ENCODE measurements around the gene SNX3. TPM values are rescaled to one million over a fixed set of nuclear protein-coding genes. Genes with fewer than 3 reads are reported as not detected.

The SNX3 gene
- total RNA-seq, 2 experiments from 2014 or later = 62.5 to 68.4 TPM

DNA sequence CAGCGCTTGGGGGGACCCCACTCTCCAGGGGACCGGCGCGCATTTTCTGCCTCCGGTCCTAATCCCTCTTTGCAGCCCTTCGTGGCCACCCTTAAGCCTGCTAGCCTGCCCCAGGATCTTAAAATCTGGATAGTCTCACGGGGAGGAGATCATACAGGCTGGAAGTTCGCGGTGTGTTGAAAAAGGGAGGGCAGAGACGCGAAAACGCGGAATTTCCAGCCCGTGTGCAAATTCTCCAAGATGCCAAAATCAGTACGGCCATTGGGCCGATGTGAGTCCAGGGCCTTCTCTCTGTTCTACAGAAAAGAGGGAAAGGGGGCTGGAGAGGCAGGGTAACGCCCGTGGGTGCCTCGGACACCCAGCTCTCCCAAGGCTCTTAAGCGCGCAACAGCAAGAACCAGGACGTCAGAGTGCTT lies 85.7 kb downstream of the SNX3 start:
- intact Hi-C loops (cut with micrococcal nuclease) = no loop called here
- POLR2A ChIA-PET = interaction anchor here (0.5 to 1.3 kb wide), 3 partner anchors 10 to 86 kb away, joined by 3 to 4 read pairs (median 3); partner anchors contain the start of gene NR2E1
- CTCF ChIA-PET = interaction anchor here (0.6 to 1.3 kb wide), 3 partner anchors 60 to 316 kb away, joined by 3 to 4 read pairs (median 3); no protein-coding TSS in a partner anchor
- DNase-seq (no peak), ATAC-seq (no peak)
- Mint-ChIP-seq H3K27me3 (peaks cover 82% of the 10 kb centered on the region), H3K4me1 (ENCODE audit: low read depth) (peaks cover 21% of the 10 kb centered on the region), H3K9me3 (no peaks in the 10 kb centered on the region), H3K4me3 (peak overlapping the region; percentile 26), H3K36me3 (ENCODE audit: low read depth) (no peaks in the 10 kb centered on the region), H3K27ac (no peak overlapping the region)
- TF ChIP-seq, protein P1, sequence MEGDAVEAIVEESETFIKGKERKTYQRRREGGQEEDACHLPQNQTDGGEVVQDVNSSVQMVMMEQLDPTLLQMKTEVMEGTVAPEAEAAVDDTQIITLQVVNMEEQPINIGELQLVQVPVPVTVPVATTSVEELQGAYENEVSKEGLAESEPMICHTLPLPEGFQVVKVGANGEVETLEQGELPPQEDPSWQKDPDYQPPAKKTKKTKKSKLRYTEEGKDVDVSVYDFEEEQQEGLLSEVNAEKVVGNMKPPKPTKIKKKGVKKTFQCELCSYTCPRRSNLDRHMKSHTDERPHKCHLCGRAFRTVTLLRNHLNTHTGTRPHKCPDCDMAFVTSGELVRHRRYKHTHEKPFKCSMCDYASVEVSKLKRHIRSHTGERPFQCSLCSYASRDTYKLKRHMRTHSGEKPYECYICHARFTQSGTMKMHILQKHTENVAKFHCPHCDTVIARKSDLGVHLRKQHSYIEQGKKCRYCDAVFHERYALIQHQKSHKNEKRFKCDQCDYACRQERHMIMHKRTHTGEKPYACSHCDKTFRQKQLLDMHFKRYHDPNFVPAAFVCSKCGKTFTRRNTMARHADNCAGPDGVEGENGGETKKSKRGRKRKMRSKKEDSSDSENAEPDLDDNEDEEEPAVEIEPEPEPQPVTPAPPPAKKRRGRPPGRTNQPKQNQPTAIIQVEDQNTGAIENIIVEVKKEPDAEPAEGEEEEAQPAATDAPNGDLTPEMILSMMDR (IDR thresholded peaks at IDR 0.05) = no peak

DNA sequence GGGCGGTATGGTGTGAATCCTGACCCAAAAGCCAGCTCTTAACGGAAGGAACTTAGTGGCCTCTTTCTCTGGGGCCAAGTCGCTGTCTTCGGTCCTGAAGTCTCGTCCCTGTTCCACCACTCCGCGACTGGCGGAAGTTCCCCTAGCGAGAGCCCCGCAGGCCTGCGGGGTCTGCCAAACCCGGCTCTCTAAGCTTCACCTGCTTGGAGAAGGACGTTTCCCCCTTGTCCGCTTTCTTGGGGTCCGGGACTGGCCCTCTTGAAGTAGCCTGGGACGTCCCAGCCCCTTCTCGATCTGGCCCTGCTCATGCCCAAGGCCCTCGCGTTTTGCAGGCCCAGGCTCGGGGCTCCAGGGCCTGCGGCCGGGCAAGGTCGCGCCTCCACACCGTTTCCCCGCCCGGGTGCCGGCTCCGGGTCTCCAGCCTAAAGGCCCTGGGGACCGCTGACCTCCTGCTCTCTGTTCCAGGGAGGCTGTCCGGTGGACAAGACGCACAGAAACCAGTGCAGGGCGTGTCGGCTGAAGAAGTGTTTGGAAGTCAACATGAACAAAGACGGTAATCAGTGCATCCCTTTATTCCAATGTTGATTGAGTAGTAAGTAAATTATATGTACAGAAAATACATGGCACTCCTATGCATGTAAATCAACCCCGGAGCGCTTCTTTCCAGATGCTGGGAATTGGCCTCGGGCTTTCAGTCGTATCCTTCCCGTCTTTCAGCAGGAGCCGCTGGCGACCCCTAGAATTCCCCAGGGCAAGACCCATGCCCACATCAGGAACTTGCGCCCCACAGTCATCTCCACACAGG lies 86.3 kb downstream of the SNX3 start:
- TF ChIP-seq, protein P1 (IDR thresholded peaks at IDR 0.05) = no peak
- intact Hi-C loops (cut with micrococcal nuclease) = no loop called here
- ChIA-PET POLR2A (interaction anchor here (1.1 to 1.2 kb wide), 2 partner anchors 9 to 10 kb away, joined by 3 to 4 read pairs; partner anchors contain the start of gene NR2E1), CTCF (interaction anchor here (0.6 to 1.3 kb wide), 4 partner anchors 9 to 317 kb away, joined by 3 to 4 read pairs (median 3); partner anchors contain the start of gene NR2E1)
- DNase-seq = peak; percentile 66
- H3K4me3 Mint-ChIP-seq = no peak overlapping the region
- H3K9me3 Mint-ChIP-seq = no peaks in the 10 kb centered on the region
- ATAC-seq = peak; percentile 67
- H3K4me1 Mint-ChIP-seq (ENCODE audit: low read depth) = peaks cover 24% of the 10 kb centered on the region
- H3K27me3 Mint-ChIP-seq = peaks cover 83% of the 10 kb centered on the region
- H3K36me3 Mint-ChIP-seq (ENCODE audit: low read depth) = no peaks in the 10 kb centered on the region
- H3K27ac Mint-ChIP-seq = no peak overlapping the region

DNA sequence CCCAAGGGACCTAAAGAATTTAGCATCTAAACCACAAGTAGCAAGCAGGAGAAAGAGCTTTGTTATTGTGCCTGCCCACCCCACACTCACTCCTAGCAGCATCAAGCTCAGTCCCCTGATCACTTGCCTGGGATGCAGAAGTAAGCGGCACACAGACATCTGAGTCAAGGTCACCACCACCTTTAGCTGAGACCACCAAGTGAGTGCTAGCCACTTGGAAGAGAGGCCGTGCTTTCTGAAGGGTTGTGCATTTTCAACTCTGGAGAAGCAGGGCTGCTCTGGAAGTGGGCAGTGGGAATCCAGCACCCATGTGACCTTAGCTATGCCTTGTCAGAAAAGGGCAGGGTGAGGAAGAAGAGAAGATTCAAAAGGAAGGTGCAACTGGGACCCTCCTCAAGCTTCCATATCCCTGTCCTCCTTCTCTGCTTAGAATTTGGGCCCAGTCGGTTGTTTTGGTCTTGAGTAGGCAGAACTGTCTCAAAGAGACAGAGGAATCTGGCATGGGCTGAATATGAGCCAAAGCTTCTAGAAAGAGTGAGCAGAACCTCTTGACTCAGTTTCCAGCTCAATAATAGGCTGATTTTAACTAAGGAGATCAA lies 88.8 kb downstream of the SNX3 start:
- H3K4me3 Mint-ChIP-seq = no peak overlapping the region
- POLR2A ChIA-PET = no interaction called here
- no peak overlapping the region for H3K27ac Mint-ChIP-seq
- TF ChIP-seq, protein P1 (IDR thresholded peaks at IDR 0.05) = no peak
- ATAC-seq = no peak
- H3K4me1 Mint-ChIP-seq (ENCODE audit: low read depth) = peaks cover 40% of the 10 kb centered on the region
- DNase-seq = no peak
- intact Hi-C loops (cut with micrococcal nuclease) = no loop called here
- H3K9me3 Mint-ChIP-seq = no peaks in the 10 kb centered on the region
- peaks cover 85% of the 10 kb centered on the region for H3K27me3 Mint-ChIP-seq
- CTCF ChIA-PET = interaction anchor here (1.0 to 1.4 kb wide), 3 partner anchors 9 to 319 kb away, joined by 3 to 4 read pairs (median 3); no protein-coding TSS in a partner anchor
- no peaks in the 10 kb centered on the region for H3K36me3 Mint-ChIP-seq (ENCODE audit: low read depth)

DNA sequence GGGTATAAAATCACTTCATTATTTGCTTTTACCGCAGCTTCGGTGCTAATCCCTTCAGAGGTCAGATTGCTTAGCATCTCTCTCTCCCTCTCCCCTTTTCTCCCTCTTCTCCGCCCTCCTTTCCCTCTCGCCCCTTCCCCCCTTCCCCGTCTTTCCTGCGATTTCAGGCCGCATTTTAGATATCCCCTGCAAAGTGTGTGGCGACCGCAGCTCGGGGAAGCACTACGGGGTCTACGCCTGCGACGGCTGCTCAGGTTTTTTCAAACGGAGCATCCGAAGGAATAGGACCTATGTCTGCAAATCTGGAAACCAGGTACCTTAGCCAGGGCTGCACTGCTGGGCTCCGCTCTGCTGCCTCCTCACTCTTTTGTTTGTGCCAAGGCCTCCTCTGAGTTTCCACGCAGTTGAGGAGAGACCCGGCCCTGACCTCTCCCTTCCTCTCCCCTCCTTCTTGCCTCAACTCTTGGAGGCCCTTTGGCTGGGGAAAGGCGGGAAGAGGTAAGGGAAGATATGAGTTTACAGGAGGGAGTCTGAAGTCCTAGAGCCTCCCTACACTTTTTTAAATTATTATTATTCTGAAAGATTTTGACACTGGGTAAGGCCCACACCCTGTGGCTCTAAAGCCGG lies 89.4 kb downstream of the SNX3 start:
- no peak overlapping the region for H3K27ac Mint-ChIP-seq
- H3K9me3 Mint-ChIP-seq = no peaks in the 10 kb centered on the region
- TF ChIP-seq, protein P1 (IDR thresholded peaks at IDR 0.05) = no peak
- ChIA-PET POLR2A (no interaction called here), CTCF (interaction anchor here (1.0 to 1.4 kb wide), 3 partner anchors 8 to 320 kb away, joined by 3 to 4 read pairs (median 3); no protein-coding TSS in a partner anchor)
- DNase-seq = no peak
- no peaks in the 10 kb centered on the region for H3K36me3 Mint-ChIP-seq (ENCODE audit: low read depth)
- no peak for ATAC-seq
- H3K4me3 Mint-ChIP-seq = no peak overlapping the region
- H3K4me1 Mint-ChIP-seq (ENCODE audit: low read depth) = peaks cover 43% of the 10 kb centered on the region
- intact Hi-C loops (cut with micrococcal nuclease) = no loop called here
- H3K27me3 Mint-ChIP-seq = peaks cover 83% of the 10 kb centered on the region

Measured in activated CD8-positive, alpha-beta T cell treated with anti-CD3 and anti-CD28 coated beads for 36 hours (primary cell).